IPS DF 6.9 (cell line): ENCODE data around the gene MCF2L.

Experiments used
- DNase-seq: peaks from one replicate; pipeline ENCODE4 v3.0.0-alpha.2; 2013; ENCODE audit warnings: low read depth, low spot score
- H3K27ac ChIP-seq: one replicate; pipeline ENCODE4 v1.5.1; 2013; ENCODE audit warnings: low read length, control low read depth
- H3K27me3 ChIP-seq: 2 replicates; pipeline ENCODE4 v1.6.1; 2013; ENCODE audit warnings: mild to moderate bottlenecking, low read length; ENCODE audit not compliant: control insufficient read depth, insufficient read depth
- H3K36me3 ChIP-seq: 2 replicates; pipeline ENCODE4 v1.6.1; 2013; ENCODE audit warnings: low read length; ENCODE audit not compliant: control insufficient read depth, insufficient read depth
- H3K4me1 ChIP-seq: 2 replicates; pipeline ENCODE4 v1.6.1; 2013; ENCODE audit warnings: low read length; ENCODE audit not compliant: control insufficient read depth, insufficient read depth
- H3K4me3 ChIP-seq: 2 replicates; pipeline ENCODE4 v1.5.1; 2013; ENCODE audit warnings: mild to moderate bottlenecking, low read length
- H3K9me3 ChIP-seq: 2 replicates; pipeline ENCODE4 v1.6.1; 2013; ENCODE audit warnings: low read length, inconsistent platforms; ENCODE audit not compliant: control insufficient read depth, insufficient read depth
- WGBS: extraction: QIAGEN DNeasy Blood & Tissue Kit; methylation state at CpG from one replicate; pipeline ENCODE4 v1.1.7; 2013; ENCODE audit warnings: mixed read lengths, missing lambda C conversion rate; ENCODE audit not compliant: insufficient read length, insufficient coverage; 5-methylcytosine and 5-hydroxymethylcytosine counted together

MCF2L gene

DNA sequence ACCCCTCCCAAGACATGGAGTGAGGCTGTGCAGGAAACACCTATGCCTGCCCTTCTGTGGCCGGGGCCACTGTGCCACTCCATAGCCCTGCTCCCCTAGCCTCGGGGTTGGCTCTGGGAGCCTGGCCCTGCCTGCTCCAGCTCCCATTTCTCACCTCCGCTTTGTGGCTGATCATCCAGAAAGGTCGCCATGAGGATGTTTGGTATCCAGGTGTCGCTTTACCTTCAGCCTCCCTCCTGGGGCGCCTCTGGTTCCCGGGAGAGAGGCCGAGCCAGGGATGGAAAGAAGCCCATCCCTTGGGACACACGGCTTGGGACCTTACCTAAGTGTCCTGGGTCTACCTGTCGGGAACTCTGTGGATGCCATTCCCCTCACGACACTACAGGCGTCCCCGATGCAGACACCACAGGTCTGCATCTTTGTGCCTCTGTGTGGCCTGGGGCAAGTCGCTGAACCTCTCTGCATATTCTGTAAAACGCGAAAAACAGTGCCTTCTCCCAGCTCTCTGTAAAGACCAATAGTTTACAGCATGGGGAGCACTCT, 3.4 kb upstream of the MCF2L start:
- H3K4me3 ChIP-seq = no peak overlapping the region
- no peaks in the 10 kb centered on the region; the same call in 1 of the 2 replicates for H3K36me3 ChIP-seq
- no CpG with 5 or more reads among the region's 16 CpGs for WGBS
- H3K27ac ChIP-seq = no peak overlapping the region
- peaks cover 4% of the 10 kb centered on the region for H3K4me1 ChIP-seq
- H3K9me3 ChIP-seq = no peaks in the 10 kb centered on the region
- no peak for DNase-seq
- H3K27me3 ChIP-seq = no peaks in the 10 kb centered on the region

DNA sequence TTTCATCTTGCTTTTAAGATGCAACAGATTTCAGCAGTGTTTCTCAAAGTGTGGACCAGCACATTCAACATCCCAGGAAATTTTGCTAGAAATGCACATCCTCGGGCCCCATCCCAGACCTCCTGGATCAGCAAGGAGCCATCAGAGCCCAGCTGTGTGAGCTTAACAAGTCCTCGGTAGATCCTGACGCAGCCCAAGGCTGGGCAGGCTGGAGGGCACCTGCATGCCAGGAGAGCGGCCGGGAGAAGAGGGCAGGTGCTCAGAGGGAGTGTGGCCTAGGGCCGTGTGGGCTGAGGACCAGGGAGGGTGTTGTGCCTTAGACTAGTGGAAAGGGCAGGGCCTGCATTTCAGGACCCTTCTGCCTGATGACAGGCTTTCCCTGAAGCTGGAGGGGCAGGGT, 2.2 kb upstream of the MCF2L start:
- Histone ChIP-seq H3K36me3 (no peaks in the 10 kb centered on the region; the same call in 1 of the 2 replicates), H3K4me3 (no peak overlapping the region), H3K9me3 (no peaks in the 10 kb centered on the region), H3K4me1 (peaks cover 4% of the 10 kb centered on the region), H3K27ac (no peak overlapping the region), H3K27me3 (no peaks in the 10 kb centered on the region)
- no CpG with 5 or more reads among the region's 6 CpGs for WGBS
- no peak for DNase-seq

DNA sequence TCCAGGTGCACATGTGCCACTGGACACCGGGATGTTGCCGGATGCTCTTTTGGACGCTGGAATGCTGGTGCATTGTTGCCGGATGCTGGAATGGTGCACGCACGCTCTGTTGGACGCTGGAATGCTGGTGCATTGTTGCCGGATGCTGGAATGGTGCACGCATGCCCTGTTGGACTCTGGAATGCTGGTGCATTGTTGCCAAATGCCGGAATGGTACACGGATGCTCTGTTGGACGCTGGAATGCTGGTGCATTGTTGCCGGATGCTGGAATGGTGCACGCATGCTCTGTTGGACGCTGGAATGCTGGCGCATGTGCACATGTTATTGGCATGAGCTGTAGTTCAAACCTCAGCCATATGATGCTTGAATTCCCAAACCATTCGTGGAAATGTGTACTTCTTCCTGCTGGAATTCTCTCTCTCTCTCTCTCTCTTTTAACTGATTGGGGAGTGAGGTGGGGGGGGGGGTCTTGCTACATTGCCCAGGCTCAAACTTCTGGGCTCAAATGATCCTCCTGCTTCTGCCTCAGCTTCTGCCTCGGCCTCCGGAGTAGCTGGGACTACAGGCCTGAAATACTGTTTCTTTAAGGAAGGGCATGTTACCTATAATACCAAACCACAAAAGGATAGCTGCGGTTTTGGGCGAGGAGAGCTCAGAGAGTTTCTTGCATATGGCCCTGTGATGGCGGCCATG, 1.2 kb upstream of the MCF2L start:
- DNase-seq = no peak
- Histone ChIP-seq H3K4me3 (no peak overlapping the region; the same call in 1 of the 2 replicates), H3K36me3 (no peaks in the 10 kb centered on the region; the same call in 1 of the 2 replicates), H3K9me3 (no peaks in the 10 kb centered on the region), H3K27ac (no peak overlapping the region), H3K27me3 (no peaks in the 10 kb centered on the region), H3K4me1 (peaks cover 4% of the 10 kb centered on the region)
- WGBS = no CpG with 5 or more reads among the region's 22 CpGs

DNA sequence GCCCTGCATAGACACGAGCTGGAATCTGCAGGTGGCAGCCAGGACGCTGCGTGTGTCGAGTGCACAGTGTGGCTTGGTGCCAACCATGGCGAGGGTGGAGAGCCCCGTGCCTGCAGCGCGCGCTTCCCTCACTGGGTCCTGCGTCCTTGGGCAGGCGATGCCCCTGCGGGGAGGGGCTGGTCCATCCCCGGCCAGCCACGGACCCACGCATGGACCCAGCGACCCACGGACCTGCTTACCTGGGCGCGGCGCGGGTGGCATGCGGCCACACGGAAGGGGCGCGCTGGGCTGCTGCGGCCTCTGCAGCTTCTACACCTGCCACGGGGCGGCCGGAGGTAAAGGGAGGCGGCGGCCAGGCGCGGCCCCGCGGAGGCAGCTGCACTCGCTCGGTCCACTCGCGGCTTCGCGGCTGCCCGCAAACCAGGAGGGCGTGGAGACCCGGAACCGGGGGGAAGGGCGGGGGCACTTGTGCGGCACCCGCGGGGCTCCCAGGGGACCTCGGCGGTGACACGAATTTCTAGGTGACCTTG, 569 bp upstream of the MCF2L start:
- Histone ChIP-seq H3K4me1 (peaks cover 4% of the 10 kb centered on the region), H3K27me3 (no peaks in the 10 kb centered on the region), H3K27ac (no peak overlapping the region), H3K4me3 (peak overlapping the region; percentile 67), H3K9me3 (no peaks in the 10 kb centered on the region), H3K36me3 (no peaks in the 10 kb centered on the region; the same call in 1 of the 2 replicates)
- no CpG with 5 or more reads among the region's 52 CpGs for WGBS
- DNase-seq = no peak

DNA sequence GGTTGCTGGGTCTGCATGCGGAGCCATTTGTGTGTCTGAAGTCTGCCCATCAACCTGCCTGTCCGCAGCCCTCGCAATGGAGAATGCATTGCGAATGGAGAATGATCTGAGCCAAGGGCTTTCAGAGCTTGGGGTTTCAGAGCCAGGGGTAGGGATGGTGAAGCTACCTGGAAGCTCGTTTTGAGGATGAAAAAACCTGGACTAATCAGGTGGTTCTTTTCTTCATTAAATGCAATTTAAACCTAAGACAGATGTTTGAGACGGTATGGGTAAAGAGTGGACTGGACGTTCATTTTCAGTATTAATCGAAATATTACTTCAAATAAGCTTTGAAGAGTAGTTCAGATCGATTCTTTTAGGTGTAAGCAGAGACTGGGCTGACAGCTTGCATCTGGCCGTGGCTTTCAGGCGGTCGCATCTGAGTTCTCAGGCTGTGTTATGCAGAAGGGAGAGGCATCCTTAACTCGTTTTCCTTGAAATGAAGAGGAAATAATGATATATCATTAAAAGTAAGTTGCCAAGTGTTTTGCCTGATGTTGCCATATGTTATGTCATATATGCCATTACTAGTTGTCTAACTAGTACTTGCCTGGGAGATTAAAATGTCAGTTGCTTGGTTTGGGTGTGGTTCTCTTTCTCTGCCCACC, 801 bp downstream of the MCF2L start:
- DNase-seq = no peak
- no peaks in the 10 kb centered on the region for H3K27me3 ChIP-seq
- H3K4me1 ChIP-seq = peaks cover 4% of the 10 kb centered on the region
- WGBS = no CpG with 5 or more reads among the region's 13 CpGs
- H3K36me3 ChIP-seq = no peaks in the 10 kb centered on the region; the same call in 1 of the 2 replicates
- no peak overlapping the region for H3K27ac ChIP-seq
- H3K9me3 ChIP-seq = no peaks in the 10 kb centered on the region
- H3K4me3 ChIP-seq = no peak overlapping the region

DNA sequence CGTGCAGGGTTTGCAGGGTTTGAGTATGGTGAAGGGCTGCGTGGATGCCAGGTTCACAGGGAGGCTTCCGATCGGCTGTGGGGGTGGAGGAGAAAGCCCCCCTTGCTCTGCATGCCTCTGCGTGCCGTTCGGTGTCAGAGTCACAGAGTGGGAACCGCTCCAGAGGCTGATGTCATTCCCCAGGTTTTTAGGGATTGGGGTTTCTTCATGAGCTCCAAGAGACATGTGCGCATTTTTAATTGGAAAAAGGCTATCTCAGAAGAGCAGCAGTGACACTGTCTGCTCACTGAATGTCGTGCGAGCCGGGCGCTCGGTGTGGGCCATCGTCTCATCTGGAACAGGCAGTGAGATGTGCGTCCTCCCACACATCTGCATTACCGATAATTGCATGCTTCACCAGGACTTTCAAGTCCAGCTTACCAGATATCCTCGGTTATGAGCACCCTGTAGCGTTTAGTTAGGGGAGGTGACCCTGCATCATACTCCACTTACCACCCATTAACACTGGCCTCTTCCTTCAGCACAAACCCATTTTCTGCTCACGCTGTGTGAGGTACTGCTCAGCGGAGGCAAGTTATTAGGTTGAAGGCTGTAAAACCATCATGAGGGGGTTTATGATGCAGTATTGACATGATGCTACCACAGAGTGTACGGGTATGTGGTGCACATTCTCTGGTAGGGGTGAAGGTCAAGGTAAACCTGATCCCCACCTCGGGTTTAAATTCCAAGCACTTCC, 1.7 kb downstream of the MCF2L start:
- Histone ChIP-seq H3K27ac (no peak overlapping the region), H3K4me1 (peaks cover 4% of the 10 kb centered on the region), H3K27me3 (no peaks in the 10 kb centered on the region), H3K4me3 (no peak overlapping the region), H3K9me3 (no peaks in the 10 kb centered on the region), H3K36me3 (no peaks in the 10 kb centered on the region; the same call in 1 of the 2 replicates)
- DNase-seq = no peak
- WGBS = no CpG with 5 or more reads among the region's 23 CpGs

DNA sequence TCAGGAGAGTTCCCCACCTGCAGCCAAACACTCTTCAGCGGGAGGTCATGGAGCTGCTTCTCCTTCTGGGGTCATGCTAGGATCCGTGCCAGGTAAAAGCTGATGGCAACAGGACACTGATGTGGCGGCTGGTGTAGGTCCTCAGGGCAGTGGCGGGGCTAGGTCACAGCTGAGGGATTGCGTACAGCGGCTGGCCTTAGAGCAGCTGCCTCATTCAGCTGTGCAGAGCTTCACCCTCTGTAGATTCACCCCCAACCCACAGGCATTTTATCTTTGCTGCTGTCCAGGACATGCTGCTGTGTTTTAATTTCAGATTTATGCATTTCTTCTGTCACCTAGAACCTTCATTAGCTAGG, 2.3 kb downstream of the MCF2L start:
- Histone ChIP-seq H3K27ac (no peak overlapping the region), H3K4me1 (peaks cover 4% of the 10 kb centered on the region), H3K9me3 (no peaks in the 10 kb centered on the region), H3K4me3 (no peak overlapping the region), H3K27me3 (no peaks in the 10 kb centered on the region), H3K36me3 (no peaks in the 10 kb centered on the region; the same call in 1 of the 2 replicates)
- WGBS = no CpG with 5 or more reads among the region's 6 CpGs
- DNase-seq = no peak

DNA sequence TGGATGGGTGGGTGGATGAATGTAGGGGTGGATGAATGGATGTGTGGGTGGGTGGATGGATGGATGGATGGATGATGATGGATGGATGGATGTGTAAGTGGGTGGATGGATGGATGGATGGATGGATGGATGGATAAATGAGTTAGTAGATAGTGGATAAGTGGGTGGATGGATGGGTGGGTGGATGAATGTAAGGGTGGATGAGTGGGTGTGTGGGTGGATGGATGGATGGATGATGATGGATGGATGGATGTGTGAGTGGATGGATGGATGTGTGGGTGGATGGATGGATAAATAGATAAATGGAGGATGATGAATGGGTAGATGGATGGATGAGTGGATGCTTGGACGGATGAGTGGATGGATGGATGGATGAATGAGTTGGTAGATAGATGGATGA, 3.2 kb downstream of the MCF2L start:
- Histone ChIP-seq H3K4me3 (no peak overlapping the region), H3K4me1 (peaks cover 4% of the 10 kb centered on the region), H3K36me3 (no peaks in the 10 kb centered on the region; the same call in 1 of the 2 replicates), H3K27me3 (no peaks in the 10 kb centered on the region), H3K9me3 (no peaks in the 10 kb centered on the region), H3K27ac (no peak overlapping the region)
- DNase-seq = no peak
- 100% methylated on average over 1 of the region's 1 CpG for WGBS

DNA sequence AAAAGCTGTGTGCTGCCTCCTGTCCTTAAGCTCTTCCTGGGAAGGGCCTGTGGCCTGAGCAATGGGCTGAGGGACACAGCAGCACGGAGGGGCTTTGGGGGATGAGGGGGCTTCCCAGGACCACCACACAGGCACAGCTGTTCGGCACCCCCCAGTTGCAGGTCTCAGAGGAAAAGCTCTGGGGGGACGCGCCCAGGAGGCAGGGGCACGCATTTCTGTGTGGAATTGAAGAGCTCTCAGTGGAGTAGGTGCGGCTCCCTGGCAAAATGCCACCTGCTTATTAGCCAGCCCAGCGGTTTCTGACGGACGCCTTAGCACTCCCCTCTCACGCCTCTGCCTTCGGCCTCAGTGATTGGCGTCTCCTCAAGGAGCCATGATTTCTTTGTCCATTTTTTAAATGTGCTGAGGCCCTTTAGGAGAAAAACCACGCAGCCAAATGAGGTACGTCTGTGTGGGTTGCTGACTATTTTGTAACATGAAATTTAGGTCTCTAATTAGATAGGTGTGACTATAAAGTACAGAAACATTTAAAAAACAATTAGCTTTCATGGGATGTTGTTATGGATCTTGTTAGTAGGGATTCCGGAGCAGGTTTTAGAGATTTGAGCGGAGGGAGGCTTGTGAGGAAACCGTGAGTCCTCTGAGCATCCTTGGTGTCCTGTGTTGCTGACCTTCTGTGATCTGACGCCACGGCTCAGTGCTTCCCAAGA, 4.0 kb downstream of the MCF2L start:
- H3K27ac ChIP-seq = no peak overlapping the region
- no peaks in the 10 kb centered on the region for H3K9me3 ChIP-seq
- H3K27me3 ChIP-seq = no peaks in the 10 kb centered on the region
- no CpG with 5 or more reads among the region's 19 CpGs for whole genome bisulfite sequencing
- H3K4me1 ChIP-seq = peaks cover 4% of the 10 kb centered on the region
- H3K36me3 ChIP-seq = no peaks in the 10 kb centered on the region; the same call in 1 of the 2 replicates
- H3K4me3 ChIP-seq = no peak overlapping the region
- DNase-seq = no peak

DNA sequence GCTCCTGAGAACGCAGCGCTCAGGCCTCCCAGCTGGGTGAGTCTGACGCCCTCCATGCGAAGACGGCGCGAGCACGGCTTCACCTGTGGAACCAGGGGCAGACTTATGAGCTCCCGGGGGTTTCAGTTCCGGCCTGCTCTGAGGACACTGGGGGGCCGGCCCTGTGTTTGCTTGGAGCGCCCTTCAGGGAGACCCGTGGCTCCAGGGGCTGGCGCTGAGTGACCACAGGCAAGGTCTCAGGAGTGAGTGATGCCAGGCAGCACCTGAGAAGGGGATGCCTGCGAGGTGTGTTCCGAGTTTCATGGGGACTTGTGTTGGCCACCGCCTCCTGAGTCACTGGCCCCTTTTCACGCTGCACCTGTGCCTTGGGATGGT, 4.5 kb downstream of the MCF2L start:
- Histone ChIP-seq H3K27me3 (no peaks in the 10 kb centered on the region), H3K4me1 (peaks cover 2% of the 10 kb centered on the region), H3K36me3 (no peaks in the 10 kb centered on the region; the same call in 1 of the 2 replicates), H3K4me3 (no peak overlapping the region), H3K27ac (no peak overlapping the region), H3K9me3 (no peaks in the 10 kb centered on the region)
- no CpG with 5 or more reads among the region's 18 CpGs for WGBS
- DNase-seq = no peak
